Glutamatergic neuron (in vitro differentiated cells): ENCODE results near the gene LTA. TPM values are rescaled to one million over a fixed set of nuclear protein-coding genes. Genes with fewer than 3 reads are reported as not detected.
"Not testable (repeated sequence)": the region's sequence is repeated elsewhere in the genome, so short reads cannot be mapped to it uniquely, and the experiment has no call there.

ENCODE experiments used
- DNase-seq: peaks from one replicate; pipeline ENCODE4 v3.0.0; 2022
- H3K27ac Mint-ChIP-seq: one replicate; pipeline ENCODE4 v1.8.0; 2020; ENCODE audit warnings: mild to moderate bottlenecking, mixed read lengths, inconsistent platforms; ENCODE audit not compliant: unreplicated experiment
- H3K27me3 Mint-ChIP-seq: one replicate; pipeline ENCODE4 v1.8.0; 2020; ENCODE audit warnings: mild to moderate bottlenecking, moderate library complexity, mixed read lengths, inconsistent platforms; ENCODE audit not compliant: unreplicated experiment
- H3K36me3 Mint-ChIP-seq: one replicate; pipeline ENCODE4 v1.8.0; 2020; ENCODE audit warnings: mild to moderate bottlenecking, mixed read lengths, inconsistent platforms; ENCODE audit not compliant: unreplicated experiment
- H3K4me1 Mint-ChIP-seq: one replicate; pipeline ENCODE4 v1.8.0; 2020; ENCODE audit warnings: mild to moderate bottlenecking, low read depth, mixed read lengths, inconsistent platforms; ENCODE audit not compliant: unreplicated experiment
- H3K4me3 Mint-ChIP-seq: one replicate; pipeline ENCODE4 v1.8.0; 2020; ENCODE audit warnings: mild to moderate bottlenecking, mixed read lengths, inconsistent platforms; ENCODE audit not compliant: unreplicated experiment
- H3K9me3 Mint-ChIP-seq: one replicate; pipeline ENCODE4 v1.8.0; 2020; ENCODE audit warnings: mild to moderate bottlenecking, moderate library complexity, mixed read lengths, inconsistent platforms; ENCODE audit not compliant: unreplicated experiment
- total RNA-seq: library from RNA; stranded (reverse); fragmentation: NEBNext Ultra II Directional; extraction: Animal tissue kit (Norgen Biotek cat#: 25700); gene quantifications from one replicate; pipeline ENCODE4 v1.2.1, GENCODE V29; 2021; ENCODE audit not compliant: unreplicated experiment
- TF ChIP-seq, protein P1 (sequence below): fragments of 200-600 bp; sonication (generic); IDR thresholded peaks from one replicate; pipeline ENCODE4 v1.5.0; 2021; ENCODE audit not compliant: partially characterized antibody, unreplicated experiment

Gene LTA
- total RNA-seq, 1 donor from 2014 or later: not detected

DNA sequence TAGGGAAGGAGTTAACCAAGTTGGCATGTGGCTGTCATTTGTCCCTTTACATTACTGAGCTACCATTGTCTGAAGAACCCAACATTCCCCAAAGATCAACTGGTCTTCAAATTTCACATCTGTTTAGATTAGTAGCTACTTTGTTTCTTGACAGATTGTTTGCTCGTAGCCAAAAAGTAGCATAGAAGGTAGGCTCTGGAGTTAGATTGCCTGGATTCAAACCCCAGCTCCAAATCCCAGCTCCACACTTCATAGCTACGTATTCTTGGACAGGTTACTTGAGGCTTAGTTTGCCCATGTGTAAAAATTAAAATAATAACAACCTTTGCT, 23.6 kb upstream of the LTA start:
- TF ChIP-seq, protein P1, sequence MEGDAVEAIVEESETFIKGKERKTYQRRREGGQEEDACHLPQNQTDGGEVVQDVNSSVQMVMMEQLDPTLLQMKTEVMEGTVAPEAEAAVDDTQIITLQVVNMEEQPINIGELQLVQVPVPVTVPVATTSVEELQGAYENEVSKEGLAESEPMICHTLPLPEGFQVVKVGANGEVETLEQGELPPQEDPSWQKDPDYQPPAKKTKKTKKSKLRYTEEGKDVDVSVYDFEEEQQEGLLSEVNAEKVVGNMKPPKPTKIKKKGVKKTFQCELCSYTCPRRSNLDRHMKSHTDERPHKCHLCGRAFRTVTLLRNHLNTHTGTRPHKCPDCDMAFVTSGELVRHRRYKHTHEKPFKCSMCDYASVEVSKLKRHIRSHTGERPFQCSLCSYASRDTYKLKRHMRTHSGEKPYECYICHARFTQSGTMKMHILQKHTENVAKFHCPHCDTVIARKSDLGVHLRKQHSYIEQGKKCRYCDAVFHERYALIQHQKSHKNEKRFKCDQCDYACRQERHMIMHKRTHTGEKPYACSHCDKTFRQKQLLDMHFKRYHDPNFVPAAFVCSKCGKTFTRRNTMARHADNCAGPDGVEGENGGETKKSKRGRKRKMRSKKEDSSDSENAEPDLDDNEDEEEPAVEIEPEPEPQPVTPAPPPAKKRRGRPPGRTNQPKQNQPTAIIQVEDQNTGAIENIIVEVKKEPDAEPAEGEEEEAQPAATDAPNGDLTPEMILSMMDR: no peak
- H3K4me1 Mint-ChIP-seq: peaks cover 8% of the 10 kb centered on the region
- peaks cover 22% of the 10 kb centered on the region for H3K9me3 Mint-ChIP-seq
- peak overlapping the region; percentile 39 for H3K27ac Mint-ChIP-seq
- no peak for DNase-seq
- peak overlapping the region; percentile 93 for H3K4me3 Mint-ChIP-seq
- no peaks in the 10 kb centered on the region for H3K36me3 Mint-ChIP-seq
- H3K27me3 Mint-ChIP-seq: peaks cover 12% of the 10 kb centered on the region

DNA sequence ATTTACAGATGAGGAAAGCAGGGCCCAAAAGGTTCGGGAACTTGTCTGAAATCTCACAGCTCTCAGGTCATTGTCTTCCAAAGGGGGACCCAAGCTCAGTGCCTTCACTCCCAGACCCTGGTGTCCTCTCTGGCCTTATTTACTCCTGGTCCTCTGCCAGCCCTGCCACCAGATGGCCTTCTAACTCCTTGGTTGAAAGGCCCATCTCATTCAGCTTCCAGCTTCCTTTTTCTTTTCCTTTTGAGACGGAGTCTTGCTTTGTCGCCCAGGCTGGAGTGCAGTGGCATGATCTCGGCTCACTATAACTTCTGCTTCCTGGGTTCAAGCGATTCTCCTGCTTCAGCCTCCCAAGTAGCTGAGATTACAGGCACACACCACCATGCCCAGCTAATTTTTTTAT, 20.7 kb upstream of the LTA start:
- peak overlapping the region; percentile 38 for H3K27ac Mint-ChIP-seq
- H3K27me3 Mint-ChIP-seq, H3K36me3 Mint-ChIP-seq, H3K4me3 Mint-ChIP-seq, H3K4me1 Mint-ChIP-seq: not testable (repeated sequence)
- peak; percentile 48 for DNase-seq
- peaks cover 11% of the 10 kb centered on the region for H3K9me3 Mint-ChIP-seq

DNA sequence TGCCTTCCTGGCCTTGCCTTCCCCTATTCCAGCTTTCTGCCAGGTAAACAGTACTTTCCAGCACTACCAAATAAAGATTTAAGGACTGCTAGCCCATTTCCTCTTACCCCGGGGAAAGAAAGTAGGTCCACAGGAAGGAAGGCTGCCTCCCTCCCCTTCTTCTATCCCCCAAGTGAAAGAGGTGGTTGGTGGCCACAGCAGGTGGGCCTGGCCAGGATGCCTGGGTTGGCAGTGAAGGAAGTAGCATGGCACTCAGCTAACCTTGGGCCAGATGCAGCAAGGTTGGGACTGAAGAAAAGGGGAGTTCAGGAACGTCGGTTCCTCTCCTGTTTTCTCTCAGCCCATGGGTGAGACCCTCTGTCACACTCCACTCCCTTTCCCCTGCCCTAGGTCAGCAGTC, 15.8 kb upstream of the LTA start:
- H3K27ac Mint-ChIP-seq: no peak overlapping the region
- H3K36me3 Mint-ChIP-seq: peaks cover 4% of the 10 kb centered on the region
- TF ChIP-seq, protein P1: no peak
- H3K27me3 Mint-ChIP-seq: peaks cover 3% of the 10 kb centered on the region
- H3K4me3 Mint-ChIP-seq: no peak overlapping the region
- DNase-seq: no peak
- H3K4me1 Mint-ChIP-seq: peaks cover 4% of the 10 kb centered on the region
- H3K9me3 Mint-ChIP-seq: peaks cover 6% of the 10 kb centered on the region

DNA sequence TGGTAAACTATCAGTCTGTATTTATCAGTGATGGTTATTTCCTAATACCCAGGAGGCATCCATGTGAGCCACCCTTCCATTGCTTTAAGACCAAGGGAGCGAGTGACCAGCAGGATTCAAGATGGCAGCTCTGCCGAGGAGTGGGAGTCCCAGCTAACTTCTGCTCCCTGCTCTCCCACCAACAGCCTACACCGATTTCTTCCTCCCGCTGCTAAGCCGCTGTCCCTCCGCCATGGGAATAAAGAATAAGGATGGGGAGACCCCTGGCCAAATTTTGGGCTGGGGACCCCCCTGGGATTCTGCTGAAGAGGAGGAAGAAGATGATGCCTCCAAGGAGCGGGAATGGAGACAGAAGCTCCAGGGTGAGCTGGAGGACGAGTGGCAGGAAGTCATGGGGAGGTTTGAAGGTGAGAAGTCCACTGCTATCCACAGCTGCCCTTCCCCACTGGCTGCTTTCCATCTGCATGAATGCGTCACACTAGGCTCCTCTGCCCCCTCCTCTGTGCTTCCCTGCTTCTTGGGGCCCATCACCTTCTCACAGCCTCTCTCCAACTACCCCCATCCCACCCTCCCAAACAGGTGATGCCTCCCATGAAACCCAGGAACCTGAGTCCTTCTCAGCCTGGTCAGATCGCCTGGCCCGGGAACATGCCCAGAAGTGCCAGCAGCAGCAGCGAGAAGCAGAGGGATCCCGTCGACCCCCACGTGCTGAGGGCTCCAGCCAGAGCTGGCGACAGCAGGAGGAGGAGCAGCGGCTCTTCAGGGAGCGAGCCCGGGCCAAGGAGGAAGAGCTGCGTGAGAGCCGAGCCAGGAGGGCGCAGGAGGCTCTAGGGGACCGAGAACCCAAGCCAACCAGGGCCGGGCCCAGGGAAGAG, 14.4 kb upstream of the LTA start:
- Mint-ChIP-seq H3K36me3 (peaks cover 4% of the 10 kb centered on the region), H3K4me3 (no peak overlapping the region), H3K27me3 (peaks cover 3% of the 10 kb centered on the region), H3K4me1 (peaks cover 4% of the 10 kb centered on the region), H3K27ac (no peak overlapping the region), H3K9me3 (peaks cover 4% of the 10 kb centered on the region)
- TF ChIP-seq, protein P1: no peak
- no peak for DNase-seq

DNA sequence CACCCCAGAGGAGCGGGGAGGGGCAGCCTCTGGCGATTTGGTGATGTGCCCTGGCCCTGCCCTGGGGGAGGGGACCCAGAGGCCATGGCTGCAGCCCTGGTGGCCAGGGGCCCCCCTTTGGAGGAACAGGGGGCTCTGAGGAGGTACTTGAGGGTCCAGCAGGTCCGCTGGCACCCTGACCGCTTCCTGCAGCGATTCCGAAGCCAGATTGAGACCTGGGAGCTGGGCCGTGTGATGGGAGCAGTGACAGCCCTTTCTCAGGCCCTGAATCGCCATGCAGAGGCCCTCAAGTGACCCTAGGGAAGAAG, 13.8 kb upstream of the LTA start:
- H3K27ac Mint-ChIP-seq: no peak overlapping the region

More for the DNA sequence above, 13.8 kb upstream of the LTA start:
- DNase-seq: no peak
- Mint-ChIP-seq H3K36me3 (peaks cover 4% of the 10 kb centered on the region), H3K4me3 (no peak overlapping the region), H3K9me3 (peaks cover 6% of the 10 kb centered on the region), H3K4me1 (peaks cover 4% of the 10 kb centered on the region), H3K27me3 (peaks cover 3% of the 10 kb centered on the region)
- TF ChIP-seq, protein P1: no peak
